Omental fat pad (tissue), 4 donors: Measurements from ENCODE around the gene TAF1B. TPM values are rescaled to one million over a fixed set of nuclear protein-coding genes. Genes with fewer than 3 reads are reported as not detected.

Source experiments
- ATAC-seq: fragments of 150-250 bp; one replicate; pipeline ENCODE4 v1.9.1; 2016; ENCODE audit warnings: mild to moderate bottlenecking, moderate library complexity; ENCODE audit not compliant: low FRiP score
- DNase-seq: peaks from one replicate; pipeline ENCODE4 v3.0.0-alpha.2; 2019; ENCODE audit warnings: low spot score
- CTCF ChIP-seq, 3 donors: fragments of 450-650 bp; IDR thresholded peaks; one replicate each; pipeline ENCODE4 v1.5.1; 2016 to 2017; ENCODE audit warnings: antibody characterized with exemption in 3 of 3, mild to moderate bottlenecking in 3 of 3, moderate library complexity in 2 of 3
- total RNA-seq, 4 donors: library from RNA; depleted of rRNA; stranded (reverse); fragments of >200 nt; gene quantifications; one replicate each; pipeline ENCODE4 v1.1.0, GENCODE V29; 2016

The TAF1B gene
- total RNA-seq, 4 donors from 2014 or later = 16.1 to 21.1 (median 19.1) TPM

- TF ChIP-seq CTCF (IDR thresholded peaks at IDR 0.05) = no peak
- ATAC-seq (no peak), DNase-seq (no peak)
These were observed 106.1 kb downstream of the TAF1B start for GRCh38 chr2:9949239-9949991.

DNA sequence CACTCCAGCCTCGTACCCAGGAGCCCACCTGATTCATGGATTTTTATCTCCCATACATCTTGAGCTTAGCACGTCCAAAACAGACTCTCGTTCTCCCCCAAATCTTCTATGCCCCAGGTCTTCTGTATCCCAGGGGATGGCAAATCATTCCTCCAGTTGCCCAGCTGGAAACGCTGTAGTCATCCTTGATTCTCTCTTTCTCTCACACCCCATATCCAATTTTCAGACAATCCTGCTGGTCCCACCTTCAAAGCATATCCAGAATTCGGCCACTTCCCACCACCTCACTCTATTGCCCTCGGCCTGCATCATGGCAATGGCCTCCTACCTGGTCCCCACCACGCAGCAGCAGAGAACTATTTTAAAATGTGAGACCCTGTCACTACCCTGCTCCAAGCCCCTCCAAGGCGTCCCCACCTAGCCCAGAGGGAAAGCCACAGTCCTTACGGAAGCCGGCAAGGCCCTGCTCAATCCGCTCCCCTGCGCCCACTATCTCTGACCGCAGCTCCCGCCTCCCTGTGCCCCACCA, 106.8 kb downstream of the TAF1B start:
- DNase-seq = no peak
- no peak for ATAC-seq
- TF ChIP-seq CTCF (IDR thresholded peaks at IDR 0.05) = no peak

DNA sequence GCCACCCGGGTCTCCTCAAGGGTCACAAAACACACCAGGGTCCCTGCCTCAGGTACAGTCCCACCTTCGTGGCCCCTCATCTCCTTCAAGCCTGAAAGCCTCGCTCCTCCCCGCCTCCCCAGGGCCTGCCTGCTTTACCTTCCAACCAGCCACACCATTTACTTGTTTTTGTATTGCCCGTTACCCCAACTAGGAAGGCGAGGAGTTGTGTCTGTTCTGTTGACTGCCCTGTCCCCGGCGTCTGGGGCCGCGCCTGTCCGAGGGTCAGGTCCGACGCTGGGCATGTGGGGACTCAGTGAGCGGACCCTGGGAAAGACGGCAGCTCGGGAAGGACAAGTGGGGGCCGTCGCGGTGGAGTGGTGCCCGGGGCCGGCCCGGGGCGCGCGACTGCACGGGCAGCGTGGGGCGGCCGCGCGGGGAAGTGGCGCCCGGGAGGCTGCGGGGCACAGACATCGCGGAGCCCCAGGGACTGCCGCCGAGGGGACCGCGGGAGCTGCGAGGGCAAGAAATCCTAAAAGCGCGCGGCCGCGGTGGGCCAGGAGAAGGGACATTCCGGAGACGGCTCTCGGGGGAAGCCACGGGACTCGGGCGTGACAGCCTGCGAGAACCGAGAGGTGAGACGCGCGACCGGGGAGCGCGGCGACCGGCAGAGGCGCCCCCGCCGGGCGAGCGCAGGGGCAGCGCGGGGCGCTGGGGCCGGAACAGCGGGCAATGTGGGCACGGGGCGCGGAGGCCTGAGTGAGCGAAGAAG, 107.4 kb downstream of the TAF1B start:
- ATAC-seq (peak; percentile 43), DNase-seq (no peak)
- no peak for TF ChIP-seq CTCF (IDR thresholded peaks at IDR 0.05)

DNA sequence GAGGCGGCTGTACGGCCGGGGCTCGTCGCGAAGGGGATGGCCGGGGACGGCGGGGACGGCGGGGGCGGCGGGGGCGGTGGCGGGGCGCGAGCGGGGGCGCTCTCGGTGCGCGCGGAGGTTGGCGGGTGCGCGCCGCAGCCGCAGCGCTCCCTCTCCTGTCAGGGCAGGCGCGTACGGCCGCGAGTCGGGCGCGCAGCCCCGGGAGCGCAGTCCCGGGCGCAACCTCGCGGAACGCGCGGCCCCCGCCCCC, 107.9 kb downstream of the TAF1B start:
- ATAC-seq (no peak), DNase-seq (no peak)
- no peak for TF ChIP-seq CTCF (IDR thresholded peaks at IDR 0.05)

- no peak for TF ChIP-seq CTCF (IDR thresholded peaks at IDR 0.05)
- DNase-seq (peak; percentile 71), ATAC-seq (peak; percentile 96)
These were observed 108.4 kb downstream of the TAF1B start, which contains the start of gene GRHL1 for GRCh38 chr2:9951522-9952285. GRHL1 (plus strand) TSS chr2:9951693; CDS start chr2:9951834, 141 bp downstream.

- no peak for DNase-seq
- TF ChIP-seq CTCF (IDR thresholded peaks at IDR 0.05) = no peak
- ATAC-seq = no peak
These were observed 109.0 kb downstream of the TAF1B start for GRCh38 chr2:9952286-9952737.
